GM21390 (cell line): Measurements from ENCODE around the gene SLC27A5.
"Not testable (repeated sequence)": the region's sequence is repeated elsewhere in the genome, so short reads cannot be mapped to it uniquely, and the experiment has no call there.

ENCODE experiments used
- ATAC-seq: cut with Tn5 transposase; IDR thresholded peaks from one replicate; pipeline ENCODE4 v1.9.1; 2021; ENCODE audit not compliant: unreplicated experiment

SLC27A5 gene

DNA sequence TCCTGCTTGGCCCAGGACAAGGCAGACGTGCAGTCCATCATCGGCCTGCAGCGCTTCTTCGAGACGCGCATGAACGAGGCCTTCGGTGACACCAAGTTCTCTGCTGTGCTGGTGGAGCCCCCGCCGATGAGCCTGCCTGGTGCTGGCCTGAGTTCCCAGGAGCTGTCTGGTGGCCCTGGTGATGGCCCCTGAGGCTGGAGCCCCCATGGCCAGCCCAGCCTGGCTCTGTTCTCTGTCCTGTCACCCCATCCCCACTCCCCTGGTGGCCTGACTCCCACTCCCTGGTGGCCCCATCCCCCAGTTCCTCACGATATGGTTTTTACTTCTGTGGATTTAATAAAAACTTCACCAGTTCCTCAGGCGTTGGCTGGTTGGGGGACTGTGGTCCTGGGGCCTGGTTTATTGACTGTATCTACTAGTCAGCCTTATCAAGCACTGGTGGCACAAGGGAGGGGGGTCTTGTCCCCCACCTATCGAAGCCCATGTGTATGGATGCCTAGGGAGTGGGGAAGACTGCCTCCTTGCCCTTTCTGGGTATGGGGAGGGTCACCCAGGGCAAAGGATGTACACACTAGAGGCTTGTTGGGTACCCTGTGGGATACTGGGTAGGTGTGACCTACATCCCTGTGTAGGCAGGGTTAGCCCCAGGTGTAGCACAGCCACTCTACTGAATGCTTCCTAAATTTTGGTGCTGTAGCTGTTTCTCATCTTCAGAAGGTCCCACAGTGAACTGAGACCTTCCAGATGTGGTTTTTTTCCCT is 38.8 kb upstream of the SLC27A5 start:
- no peak for ATAC-seq

DNA sequence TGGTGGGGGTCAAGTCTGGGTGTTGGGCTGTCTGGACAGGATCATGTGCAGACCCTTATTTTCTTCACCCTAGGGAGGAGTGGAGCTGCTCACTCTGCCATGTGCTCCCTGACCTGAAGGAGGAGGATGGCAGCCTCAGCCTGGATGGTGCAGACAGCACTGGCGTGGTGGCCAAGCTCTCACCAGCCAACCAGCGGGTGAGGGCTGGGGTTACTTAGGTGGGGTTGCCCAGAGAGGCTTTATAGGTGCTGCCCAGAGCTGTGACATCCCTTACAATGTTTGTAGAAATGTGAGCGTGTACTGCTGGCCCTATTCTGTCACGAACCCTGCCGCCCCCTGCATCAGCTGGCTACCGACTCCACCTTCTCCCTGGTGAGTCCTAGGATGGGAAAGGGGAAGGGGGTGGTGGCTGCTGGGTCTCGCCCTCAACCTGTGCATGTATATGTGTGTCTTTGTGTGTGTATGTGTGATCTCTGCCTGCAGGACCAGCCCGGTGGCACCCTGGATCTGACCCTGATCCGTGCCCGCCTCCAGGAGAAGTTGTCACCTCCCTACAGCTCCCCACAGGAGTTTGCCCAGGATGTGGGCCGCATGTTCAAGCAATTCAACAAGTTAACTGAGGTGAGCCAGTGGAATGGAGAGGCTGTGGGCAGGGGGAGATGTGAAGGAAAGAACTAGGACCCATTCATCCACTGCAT is 38.0 kb upstream of the SLC27A5 start:
- no peak for ATAC-seq

DNA sequence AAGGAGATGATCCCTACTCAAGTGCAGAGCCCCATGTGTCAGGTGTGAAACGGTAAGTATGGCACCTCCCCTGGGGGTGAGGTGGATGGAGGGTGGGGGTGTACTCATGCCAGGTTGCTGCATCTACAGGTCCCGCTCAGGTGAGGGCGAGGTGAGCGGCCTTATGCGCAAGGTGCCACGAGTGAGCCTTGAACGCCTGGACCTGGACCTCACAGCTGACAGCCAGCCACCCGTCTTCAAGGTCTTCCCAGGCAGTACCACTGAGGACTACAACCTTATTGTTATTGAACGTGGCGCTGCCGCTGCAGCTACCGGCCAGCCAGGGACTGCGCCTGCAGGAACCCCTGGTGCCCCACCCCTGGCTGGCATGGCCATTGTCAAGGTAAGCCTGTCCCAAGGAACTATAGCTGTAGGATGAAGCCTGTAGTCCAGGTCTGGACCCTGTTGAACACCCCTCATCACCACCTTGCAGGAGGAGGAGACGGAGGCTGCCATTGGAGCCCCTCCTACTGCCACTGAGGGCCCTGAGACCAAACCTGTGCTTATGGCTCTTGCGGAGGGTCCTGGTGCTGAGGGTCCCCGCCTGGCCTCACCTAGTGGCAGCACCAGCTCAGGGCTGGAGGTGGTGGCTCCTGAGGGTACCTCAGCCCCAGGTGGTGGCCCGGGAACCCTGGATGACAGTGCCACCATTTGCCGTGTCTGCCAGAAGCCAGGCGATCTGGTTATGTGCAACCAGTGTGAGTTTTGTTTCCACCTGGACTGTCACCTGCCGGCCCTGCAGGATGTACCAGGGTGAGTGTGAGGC is 37.3 kb upstream of the SLC27A5 start:
- ATAC-seq, result no peak

DNA sequence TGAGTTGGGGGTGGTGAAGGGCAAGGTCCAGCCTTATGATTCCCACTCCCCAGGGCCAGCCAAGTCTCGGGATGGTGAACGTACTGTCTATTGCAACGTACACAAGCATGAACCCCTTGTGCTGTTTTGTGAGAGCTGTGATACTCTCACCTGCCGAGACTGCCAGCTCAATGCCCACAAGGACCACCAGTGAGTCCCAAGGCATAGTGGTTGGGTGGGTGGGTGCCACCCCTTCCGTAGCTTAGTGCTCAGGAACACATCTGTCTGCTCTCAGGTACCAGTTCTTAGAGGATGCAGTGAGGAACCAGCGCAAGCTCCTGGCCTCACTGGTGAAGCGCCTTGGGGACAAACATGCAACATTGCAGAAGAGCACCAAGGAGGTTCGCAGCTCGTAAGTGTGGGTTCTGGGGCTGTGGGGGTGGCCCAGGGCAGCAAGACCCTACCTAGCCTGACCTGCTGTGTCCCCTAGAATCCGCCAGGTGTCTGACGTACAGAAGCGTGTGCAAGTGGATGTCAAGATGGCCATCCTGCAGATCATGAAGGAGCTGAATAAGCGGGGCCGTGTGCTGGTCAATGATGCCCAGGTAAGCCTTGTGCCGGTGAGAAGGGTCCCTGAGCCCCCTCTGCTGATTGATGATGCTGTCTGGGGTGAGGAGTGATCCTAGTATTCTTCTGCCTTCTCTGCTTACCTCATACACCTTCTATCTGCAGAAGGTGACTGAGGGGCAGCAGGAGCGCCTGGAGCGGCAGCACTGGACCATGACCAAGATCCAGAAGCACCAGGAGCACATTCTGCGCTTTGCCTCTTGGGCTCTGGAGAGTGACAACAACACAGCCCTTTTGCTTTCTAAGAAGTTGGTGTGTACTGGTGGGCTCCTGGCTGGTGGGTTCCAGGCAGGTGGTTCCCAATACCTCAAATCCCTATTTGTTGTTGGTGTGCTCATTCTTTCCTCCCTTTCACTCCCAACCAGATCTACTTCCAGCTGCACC is 35.8 kb upstream of the SLC27A5 start:
- no peak for ATAC-seq

DNA sequence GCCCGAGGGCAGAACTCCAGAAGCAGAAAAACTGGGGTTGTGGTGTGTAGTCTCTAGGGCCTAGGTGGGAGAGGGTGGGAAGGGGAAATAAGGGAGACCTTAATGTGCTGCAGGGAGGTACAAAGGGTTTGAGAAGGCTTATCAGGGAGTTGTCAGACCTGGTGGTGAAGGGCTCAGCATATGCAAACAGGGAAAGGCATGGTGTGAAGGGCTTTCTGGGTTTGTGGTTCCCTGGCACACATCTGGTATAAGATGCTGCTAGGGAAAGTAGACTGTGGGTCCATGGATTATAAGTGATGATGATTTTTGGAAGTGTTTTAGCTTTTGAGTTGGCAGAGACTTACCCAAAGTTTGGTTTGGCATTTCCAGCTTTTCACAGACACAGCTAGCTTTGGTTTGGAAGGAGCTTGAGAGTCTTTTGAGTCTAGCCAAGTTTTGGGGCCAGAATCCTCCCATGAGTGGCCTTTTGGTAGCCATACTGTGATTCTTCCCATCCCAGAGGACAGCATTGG is 34.3 kb upstream of the SLC27A5 start:
- ATAC-seq, result no peak

DNA sequence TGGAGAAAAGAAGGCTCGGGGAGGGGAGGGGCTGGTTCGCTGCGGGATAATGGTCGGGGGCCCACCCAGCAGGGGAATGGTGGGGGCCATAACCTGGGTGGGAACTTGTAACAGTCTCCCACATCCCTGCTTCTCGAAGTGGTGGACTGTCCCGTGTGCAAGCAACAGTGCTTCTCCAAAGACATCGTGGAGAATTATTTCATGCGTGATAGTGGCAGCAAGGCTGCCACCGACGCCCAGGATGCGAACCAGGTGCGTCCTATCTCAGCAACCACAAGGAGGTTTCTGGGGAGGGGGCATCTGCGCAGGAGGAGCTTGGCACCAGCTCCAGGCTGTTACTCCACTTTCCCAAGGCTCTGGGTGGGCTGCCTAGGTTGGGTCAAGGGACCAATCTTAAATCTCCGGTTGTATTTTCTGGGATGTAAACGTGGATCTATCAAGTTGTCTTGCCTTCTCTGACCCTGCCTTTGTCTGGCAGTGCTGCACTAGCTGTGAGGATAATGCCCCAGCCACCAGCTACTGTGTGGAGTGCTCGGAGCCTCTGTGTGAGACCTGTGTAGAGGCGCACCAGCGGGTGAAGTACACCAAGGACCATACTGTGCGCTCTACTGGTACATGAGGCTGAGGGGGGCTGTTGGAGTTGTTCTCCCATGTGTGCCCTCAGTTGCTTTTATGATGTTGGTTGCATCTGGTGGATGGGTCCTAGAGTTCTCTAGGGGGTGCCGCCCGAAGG is 33.7 kb upstream of the SLC27A5 start:
- no peak for ATAC-seq

DNA sequence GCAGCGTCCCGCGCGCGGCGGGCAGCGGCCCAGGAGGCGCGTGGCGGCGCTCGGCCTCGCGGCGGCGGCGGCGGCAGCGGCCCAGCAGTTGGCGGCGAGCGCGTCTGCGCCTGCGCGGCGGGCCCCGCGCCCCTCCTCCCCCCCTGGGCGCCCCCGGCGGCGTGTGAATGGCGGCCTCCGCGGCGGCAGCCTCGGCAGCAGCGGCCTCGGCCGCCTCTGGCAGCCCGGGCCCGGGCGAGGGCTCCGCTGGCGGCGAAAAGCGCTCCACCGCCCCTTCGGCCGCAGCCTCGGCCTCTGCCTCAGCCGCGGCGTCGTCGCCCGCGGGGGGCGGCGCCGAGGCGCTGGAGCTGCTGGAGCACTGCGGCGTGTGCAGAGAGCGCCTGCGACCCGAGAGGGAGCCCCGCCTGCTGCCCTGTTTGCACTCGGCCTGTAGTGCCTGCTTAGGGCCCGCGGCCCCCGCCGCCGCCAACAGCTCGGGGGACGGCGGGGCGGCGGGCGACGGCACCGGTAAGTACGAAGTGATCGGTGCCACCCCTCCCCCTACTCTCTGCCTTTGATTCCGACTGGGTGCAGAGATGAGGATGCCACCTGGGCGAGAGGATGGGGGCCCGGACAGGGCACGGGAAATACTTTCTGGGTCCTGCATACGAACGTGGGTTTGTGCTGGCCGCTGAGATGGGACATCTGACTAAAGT is 32.9 kb upstream of the SLC27A5 start:
- peak; percentile 44 for ATAC-seq

DNA sequence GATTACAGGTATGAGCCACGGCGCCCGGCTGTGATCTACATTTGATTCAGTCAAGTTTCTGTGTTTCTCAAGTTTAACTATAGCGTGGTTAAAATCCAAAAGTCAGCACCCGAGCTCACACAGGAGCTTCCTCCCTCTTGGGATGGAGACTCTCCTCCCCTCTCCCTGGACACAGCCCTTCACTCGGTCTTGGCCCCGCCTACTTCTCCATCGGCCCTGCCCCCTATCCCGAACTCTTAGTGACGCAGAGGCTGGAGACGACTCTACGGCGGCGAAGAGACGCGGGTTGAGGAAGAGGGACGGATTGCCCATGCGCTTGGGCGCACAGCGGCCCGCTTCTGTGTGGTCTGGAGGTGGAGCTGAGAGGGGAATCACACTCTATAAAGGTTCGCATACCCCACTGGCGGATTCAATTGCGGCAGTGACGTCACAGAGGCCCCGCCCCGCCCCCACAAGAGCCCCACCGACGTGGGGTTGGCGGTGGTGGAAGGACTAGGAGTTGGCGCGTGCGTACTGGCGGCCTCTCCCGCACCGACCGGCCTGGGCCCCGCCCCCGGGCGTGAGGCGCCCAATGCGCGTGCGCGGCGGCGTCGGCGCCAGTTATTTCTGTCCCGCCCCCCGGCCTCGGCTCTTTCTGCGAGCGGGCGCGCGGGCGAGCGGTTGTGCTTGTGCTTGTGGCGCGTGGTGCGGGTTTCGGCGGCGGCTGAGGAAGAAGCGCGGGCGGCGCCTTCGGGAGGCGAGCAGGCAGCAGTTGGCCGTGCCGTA is 32.2 kb upstream of the SLC27A5 start, which contains the start of gene TRIM28:
TSS of gene TRIM28 (plus strand) at position 239 of the 765 bp plus-strand sequence. CDS start 694 bp downstream, outside the sequence.
- ATAC-seq, result peak; percentile 79

DNA sequence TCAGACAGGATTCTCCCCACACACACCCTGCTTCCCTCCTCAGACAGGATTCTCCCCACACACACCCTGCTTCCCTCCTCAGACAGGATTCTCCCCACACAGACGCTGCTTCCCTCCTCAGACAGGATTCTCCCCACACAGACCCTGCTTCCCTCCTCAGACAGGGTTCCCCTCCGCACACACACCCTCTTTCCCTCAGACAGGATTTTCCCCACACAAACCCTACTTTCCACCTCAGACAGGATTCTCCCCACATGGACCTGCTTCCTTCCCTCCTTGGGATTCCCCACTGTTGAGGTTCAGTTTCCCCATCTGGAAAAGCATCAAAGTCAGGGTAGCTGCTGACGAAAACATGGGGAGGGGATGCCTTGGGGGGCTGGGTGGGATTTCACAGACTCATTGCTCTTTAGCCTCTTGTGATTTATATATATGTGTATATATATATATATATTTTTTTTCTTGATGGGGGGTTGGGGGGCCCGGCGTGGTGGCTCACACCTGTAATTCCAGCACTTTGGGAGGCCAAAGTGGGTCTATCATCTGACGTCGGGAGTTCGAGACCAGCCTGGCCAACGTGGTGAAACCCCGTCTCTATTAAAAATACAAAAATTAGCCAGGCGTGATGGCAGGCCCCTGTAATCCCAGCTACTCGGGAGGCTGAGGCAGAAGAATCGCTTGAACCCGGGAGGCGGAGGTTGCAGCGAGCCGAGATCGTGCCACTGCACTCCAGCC is 31.0 kb upstream of the SLC27A5 start:
- ATAC-seq, result not testable (repeated sequence)

DNA sequence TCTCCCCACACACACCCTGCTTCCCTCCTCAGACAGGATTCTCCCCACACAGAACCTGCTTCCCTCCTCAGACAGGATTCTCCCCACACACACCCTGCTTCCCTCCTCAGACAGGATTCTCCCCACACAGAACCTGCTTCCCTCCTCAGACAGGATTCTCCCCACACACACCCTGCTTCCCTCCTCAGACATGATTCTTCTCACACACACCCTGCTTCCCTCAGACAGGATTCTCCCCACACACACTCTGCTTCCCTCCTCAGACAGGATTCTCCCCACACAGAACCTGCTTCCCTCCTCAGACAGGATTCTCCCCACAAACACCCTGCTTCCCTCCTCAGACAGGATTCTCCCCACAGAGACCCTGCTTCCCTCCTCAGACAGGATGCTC is 27.4 kb upstream of the SLC27A5 start:
- ATAC-seq, result not testable (repeated sequence)

DNA sequence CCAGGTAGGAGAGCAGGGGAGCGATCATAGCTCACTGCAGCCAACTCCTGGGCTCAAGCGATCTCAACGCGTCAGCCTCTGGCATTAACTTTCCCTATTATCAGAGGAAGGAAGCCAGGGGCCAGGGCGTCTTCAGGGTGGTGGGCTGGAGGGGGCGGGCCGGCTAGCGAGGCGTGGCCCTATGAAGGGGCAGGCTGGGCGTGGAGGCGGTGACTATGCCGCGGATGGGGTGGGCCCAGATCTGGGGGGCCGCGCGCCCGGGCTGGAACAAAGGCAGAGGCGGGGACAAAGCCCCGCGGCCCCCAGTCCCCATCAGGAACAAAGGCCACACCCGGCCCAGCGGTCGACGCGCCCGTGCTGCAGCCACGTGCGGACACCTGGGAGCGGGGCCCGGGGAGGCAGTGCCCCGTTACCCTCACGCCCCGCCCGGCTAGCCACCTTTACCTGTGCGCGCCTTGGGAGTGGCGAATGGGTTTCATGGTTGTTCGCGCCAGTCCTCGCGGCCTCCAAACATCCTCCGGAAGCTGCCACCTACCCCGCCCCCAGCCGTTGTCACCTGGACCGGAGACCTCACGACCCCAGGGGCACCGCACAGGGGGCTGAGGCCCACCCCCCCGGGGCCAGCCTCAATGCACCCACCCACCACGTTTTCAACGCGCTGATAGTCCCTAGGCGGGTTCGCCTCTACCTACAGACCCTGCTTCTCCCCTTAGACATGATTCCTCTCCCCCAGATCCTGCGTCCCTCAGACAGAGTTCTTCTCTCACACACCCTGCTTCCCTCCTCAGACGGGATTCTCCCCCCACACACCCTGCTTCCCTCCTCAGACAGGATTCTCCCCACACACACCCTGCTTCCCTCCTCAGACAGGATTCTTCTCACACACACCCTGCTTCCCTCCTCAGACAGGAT is 26.7 kb upstream of the SLC27A5 start:
- ATAC-seq, result no peak

DNA sequence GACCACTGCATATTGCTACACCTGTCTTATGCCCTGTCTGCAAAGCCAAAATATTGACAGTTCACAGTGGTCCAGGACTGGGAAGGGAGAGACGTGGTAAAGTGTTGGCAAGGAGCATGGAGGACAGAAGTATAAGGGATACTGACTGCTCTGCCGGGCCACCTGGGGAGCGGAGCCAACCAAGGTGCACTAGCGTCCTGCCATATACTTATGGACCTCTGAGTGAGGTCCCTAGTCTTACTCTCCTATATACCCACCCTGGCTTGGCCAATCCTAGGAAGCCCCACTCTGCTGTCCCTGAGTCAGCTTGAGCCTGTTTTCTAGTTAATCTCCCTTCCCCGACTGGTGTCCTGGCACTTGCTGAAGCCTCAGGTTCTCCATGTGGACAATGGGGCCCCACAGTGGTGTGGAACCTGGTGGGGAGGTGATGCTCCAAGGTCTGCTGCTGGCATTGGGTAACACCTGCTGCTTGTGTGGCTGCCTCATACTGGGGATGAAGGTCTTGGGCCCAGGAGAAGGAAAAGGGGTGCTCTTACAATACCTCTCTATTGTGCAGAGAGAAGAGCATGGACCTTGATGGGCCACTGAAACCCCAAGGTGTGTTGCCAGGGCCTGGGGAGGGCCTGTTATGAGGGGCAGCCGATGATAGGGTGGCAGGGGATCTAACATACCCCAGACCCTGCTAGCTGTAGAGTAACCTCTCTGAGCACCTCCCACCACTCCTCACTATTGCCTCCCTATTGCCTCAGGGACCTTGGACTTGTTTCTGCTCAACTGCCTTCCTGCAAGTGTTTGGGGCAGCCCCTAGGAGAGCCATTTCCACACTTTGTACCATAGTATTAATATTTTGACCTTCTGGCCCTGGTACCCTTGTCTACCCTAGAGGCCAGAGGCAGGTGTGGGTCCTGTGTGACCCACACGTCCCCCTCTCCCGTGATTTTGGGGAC is 25.3 kb upstream of the SLC27A5 start:
- ATAC-seq, result no peak

DNA sequence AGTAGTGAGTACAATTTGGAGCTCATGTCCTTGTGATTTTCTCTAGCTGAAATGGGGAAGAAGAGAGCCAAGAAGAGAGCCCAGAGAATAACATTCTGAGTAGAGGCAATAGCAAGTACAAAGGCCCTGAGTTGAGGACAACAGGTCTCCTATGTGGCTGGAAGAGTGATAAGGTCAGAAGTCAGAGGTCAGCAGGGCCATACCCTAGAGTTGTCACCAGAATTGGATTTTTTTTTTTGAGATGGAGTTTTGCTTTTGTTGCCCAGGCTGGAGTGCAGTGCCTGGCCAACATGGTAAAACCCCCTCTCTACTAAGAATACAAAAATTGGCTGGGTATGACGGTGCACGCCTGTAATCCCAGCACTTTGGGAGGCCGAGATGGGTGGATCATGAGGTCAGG is 24.1 kb upstream of the SLC27A5 start:
- no peak for ATAC-seq

DNA sequence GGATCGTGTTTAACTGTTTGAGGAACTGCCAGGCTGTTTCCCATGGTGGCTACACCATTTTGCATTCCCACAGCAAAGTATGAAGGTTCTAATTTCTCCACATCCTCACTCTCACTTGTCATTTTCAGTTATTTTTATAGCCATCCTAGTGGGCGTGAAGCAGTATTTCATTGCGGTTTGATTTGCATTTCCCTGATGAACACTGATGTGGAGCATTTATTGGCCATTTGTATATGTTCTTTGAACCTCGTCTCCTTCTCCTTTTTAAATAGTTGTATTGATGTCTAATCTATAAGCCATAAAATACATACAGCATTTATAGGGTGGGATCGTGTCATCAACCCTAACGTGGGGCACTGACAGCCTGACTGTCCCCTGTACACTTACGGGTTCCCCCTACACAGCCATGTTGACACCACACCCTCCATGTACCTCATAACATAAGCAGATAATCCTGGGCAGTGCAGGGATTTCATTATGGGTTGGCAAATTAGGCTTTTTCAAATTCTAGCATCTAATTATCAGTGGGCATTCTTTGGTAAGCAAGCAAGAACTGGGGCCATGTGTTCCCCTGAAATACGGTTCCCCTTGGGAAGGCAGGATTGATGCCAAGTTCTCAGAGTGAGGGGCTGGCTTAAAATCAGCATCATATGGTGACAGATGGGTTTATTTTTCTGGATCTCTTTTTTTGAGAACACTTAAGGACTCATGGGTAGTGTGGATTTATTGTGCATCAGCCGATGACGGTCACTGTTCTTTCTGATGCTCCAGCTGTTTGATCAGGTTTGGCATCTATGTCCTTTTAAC is 19.4 kb upstream of the SLC27A5 start:
- no peak for ATAC-seq

DNA sequence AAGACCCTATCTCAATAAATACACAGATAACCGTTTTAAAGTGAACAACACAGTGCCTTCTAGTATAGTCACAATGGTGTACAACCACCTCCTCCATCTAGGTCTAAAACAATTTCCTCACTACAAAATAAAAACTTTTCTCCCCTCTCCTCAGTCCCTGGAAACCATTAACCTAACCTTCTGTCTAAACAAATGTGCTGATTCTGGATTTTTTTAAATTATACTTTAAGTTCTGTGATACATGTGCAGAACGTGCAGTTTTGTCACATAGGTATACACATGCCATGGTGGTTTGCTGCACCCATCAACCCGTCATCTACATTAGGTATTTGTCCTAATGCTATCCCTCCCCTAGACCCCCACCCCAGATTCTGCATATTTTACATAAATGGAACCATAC is 17.6 kb upstream of the SLC27A5 start:
- ATAC-seq, result no peak
